Measurements from ENCODE around the gene CRB3. TPM values are rescaled to one million over a fixed set of nuclear protein-coding genes. Genes with fewer than 3 reads are reported as not detected.

CRB3 gene
- total and polyA plus RNA-seq, 2 donors (not counting 3 experiments of a cell fraction or from before 2014, with no cell fraction given) = not detected

- Histone ChIP-seq H3K79me2 (ENCODE audit: control insufficient read depth, insufficient read depth, low read length) (no peaks in the 10 kb centered on the region), H3K4me3 (replicated peaks in 1 of 3; ENCODE audit: insufficient read depth in 1 of 3, low read depth in 1 of 3, low read length in 3 of 3) (no peak overlapping the region), H3K4me2 (ENCODE audit: insufficient read depth, low read length) (no peak overlapping the region), H3K4me1 (ENCODE audit: control insufficient read depth, extremely low read depth, insufficient read depth, low read length) (peaks cover 4% of the 10 kb centered on the region), H3K27ac (ENCODE audit: insufficient read depth, low read depth, low read length) (no peak overlapping the region), H3K9ac (replicated peaks; ENCODE audit: extremely low read depth, insufficient read depth, low read length) (no peak overlapping the region), H3K9me1 (replicated peaks; ENCODE audit: control insufficient read depth, extremely low read depth, insufficient read depth, low read length) (no peaks in the 10 kb centered on the region), H3K9me3 (replicated peaks; ENCODE audit: control insufficient read depth, insufficient read depth, low read length) (no peaks in the 10 kb centered on the region), H2AFZ (ENCODE audit: low read depth, low read length) (no peak overlapping the region), H4K20me1 (replicated peaks; ENCODE audit: control insufficient read depth, extremely low read depth, insufficient read depth, low read length) (no peaks in the 10 kb centered on the region), H3K36me3 (ENCODE audit: control insufficient read depth in 2 of 2, extremely low read depth in 1 of 2, insufficient read depth in 2 of 2, low read length in 2 of 2) (no peaks in the 10 kb centered on the region), H3K27me3 (ENCODE audit: control insufficient read depth in 2 of 2, insufficient read depth in 2 of 2, low read length in 2 of 2) (no peaks in the 10 kb centered on the region)
- TF ChIP-seq POLR2AphosphoS5 (IDR thresholded peaks at IDR 0.05; ENCODE audit: insufficient read depth, low read depth, low read length) = no peak
- dilution Hi-C loops (cut with MboI; ENCODE audit: extremely low pct_ligation_motif_present, low sequenced_read_pairs) = no loop called here
- no TSS peak for BruUV-seq (replicated peaks)
- no peak for DNase-seq (ENCODE audit: low read depth, low spot score)
- FAIRE-seq = no peak
- intact Hi-C loops (cut with micrococcal nuclease) = no loop called here
- CTCF ChIA-PET = no interaction called here
- POLR2A ChIA-PET = interaction anchor here (0.6 kb wide), 1 partner anchor 585 kb away, joined by 9 read pairs; no protein-coding TSS in a partner anchor
Measured at GRCh38 chr19:6514089-6514488, 50.0 kb downstream of the CRB3 start.

- no peak for FAIRE-seq
- dilution Hi-C loops (cut with MboI; ENCODE audit: extremely low pct_ligation_motif_present, low sequenced_read_pairs) (no loop called here), intact Hi-C loops (cut with micrococcal nuclease) (no loop called here)
- TF ChIP-seq GATA2 (IDR thresholded peaks at IDR 0.05; ENCODE audit: insufficient read depth, insufficient read length, low read depth, low read length) (no peak), EZH2 (IDR thresholded peaks at IDR 0.05; ENCODE audit: borderline replicate concordance, low read depth, low read length, severe bottlenecking) (no peak), MYC (IDR thresholded peaks at IDR 0.05; ENCODE audit: low read depth, low read length) (no peak), FOS (IDR thresholded peaks at IDR 0.05; ENCODE audit: borderline replicate concordance, insufficient read depth, low read length) (no peak), POLR2AphosphoS5 (IDR thresholded peaks at IDR 0.05; ENCODE audit: insufficient read depth, low read depth, low read length) (no peak), POLR2A (IDR thresholded peaks at IDR 0.05; ENCODE audit: low read depth, low read length) (no peak)
- Histone ChIP-seq H3K4me1 (ENCODE audit: control insufficient read depth, extremely low read depth, insufficient read depth, low read length) (peaks cover 4% of the 10 kb centered on the region), H3K79me2 (ENCODE audit: control insufficient read depth, insufficient read depth, low read length) (no peaks in the 10 kb centered on the region), H3K9me1 (replicated peaks; ENCODE audit: control insufficient read depth, extremely low read depth, insufficient read depth, low read length) (no peaks in the 10 kb centered on the region), H3K9me3 (replicated peaks; ENCODE audit: control insufficient read depth, insufficient read depth, low read length) (no peaks in the 10 kb centered on the region), H3K27ac (ENCODE audit: insufficient read depth, low read depth, low read length) (no peak overlapping the region), H3K9ac (replicated peaks; ENCODE audit: extremely low read depth, insufficient read depth, low read length) (no peak overlapping the region), H4K20me1 (replicated peaks; ENCODE audit: control insufficient read depth, extremely low read depth, insufficient read depth, low read length) (no peaks in the 10 kb centered on the region), H2AFZ (ENCODE audit: low read depth, low read length) (no peak overlapping the region), H3K36me3 (ENCODE audit: control insufficient read depth in 2 of 2, extremely low read depth in 1 of 2, insufficient read depth in 2 of 2, low read length in 2 of 2) (no peaks in the 10 kb centered on the region), H3K4me3 (replicated peaks in 1 of 3; ENCODE audit: insufficient read depth in 1 of 3, low read depth in 1 of 3, low read length in 3 of 3) (no peak overlapping the region), H3K27me3 (ENCODE audit: control insufficient read depth in 2 of 2, insufficient read depth in 2 of 2, low read length in 2 of 2) (no peaks in the 10 kb centered on the region), H3K4me2 (ENCODE audit: insufficient read depth, low read length) (no peak overlapping the region)
- CTCF ChIA-PET = no interaction called here
- BruUV-seq (replicated peaks) = no TSS peak
- POLR2A ChIA-PET = interaction anchor here (0.5 kb wide), 1 partner anchor 10 kb away, joined by 4 read pairs; no protein-coding TSS in a partner anchor
- DNase-seq (ENCODE audit: low read depth, low spot score) = no peak
Measured at GRCh38 chr19:6514926-6515544, 51.0 kb downstream of the CRB3 start.

Measured in endothelial cell of umbilical vein (primary cell).